ENCODE measurements around the gene ABTB2.

ABTB2 gene

GRCh38 chr11:34305193-34305592 is 52.6 kb downstream of the ABTB2 start:
- no peak for TF ChIP-seq CTCF (IDR thresholded peaks at IDR 0.05)

- no peak for TF ChIP-seq CTCF (IDR thresholded peaks at IDR 0.05)
Observed at GRCh38 chr11:34303028-34303570, 54.7 kb downstream of the ABTB2 start.

- TF ChIP-seq CTCF (IDR thresholded peaks at IDR 0.05) = no peak
Observed at GRCh38 chr11:34302046-34302921, 55.5 kb downstream of the ABTB2 start.

- no peak for TF ChIP-seq CTCF (IDR thresholded peaks at IDR 0.05)
Observed at GRCh38 chr11:34300926-34301295, 56.9 kb downstream of the ABTB2 start.

GRCh38 chr11:34300026-34300925 is 57.5 kb downstream of the ABTB2 start:
- no peak for TF ChIP-seq CTCF (IDR thresholded peaks at IDR 0.05)

- no peak for TF ChIP-seq CTCF (IDR thresholded peaks at IDR 0.05)
Observed at GRCh38 chr11:34299284-34299972, 58.4 kb downstream of the ABTB2 start.

GRCh38 chr11:34298871-34299270 is 58.9 kb downstream of the ABTB2 start:
- TF ChIP-seq CTCF (IDR thresholded peaks at IDR 0.05) = no peak
